GM12891 (cell line): ENCODE results near the gene NBEA.

Experiments
- DNase-seq: peaks from one replicate; pipeline ENCODE4 v3.0.0; 2011; ENCODE audit warnings: low spot score; ENCODE audit not compliant: insufficient read length
- FAIRE-seq: peaks from 2 replicates; lab custom pipeline; 2011; peaks lifted over from hg19 to GRCh38; lab: Jason Lieb, UNC
- PAX5 ChIP-seq: IDR thresholded peaks from 2 replicates; pipeline ENCODE4 v1.6.1; 2011; ENCODE audit warnings: low read length, moderate library complexity, mild to moderate bottlenecking; ENCODE audit not compliant: insufficient read depth, severe bottlenecking
- POLR2A ChIP-seq: IDR thresholded peaks from 2 replicates; pipeline ENCODE4 v1.6.1; 2011; ENCODE audit warnings: low read depth, low read length, control low read depth
- POLR2AphosphoS5 ChIP-seq: IDR thresholded peaks from 2 replicates; pipeline ENCODE4 v1.6.1; 2011; ENCODE audit warnings: low read depth, low read length, control low read depth
- POU2F2 ChIP-seq: IDR thresholded peaks from 2 replicates; pipeline ENCODE4 v1.6.1; 2011; ENCODE audit warnings: low read depth, mild to moderate bottlenecking, control low read depth, low read length, moderate library complexity
- SPI1 ChIP-seq: IDR thresholded peaks from 2 replicates; pipeline ENCODE4 v1.6.1; 2011; ENCODE audit warnings: low read depth, low read length, control low read depth
- TAF1 ChIP-seq: IDR thresholded peaks from 2 replicates; pipeline ENCODE4 v1.6.1; 2011; ENCODE audit warnings: low read depth, low read length, control low read depth

NBEA gene

DNA sequence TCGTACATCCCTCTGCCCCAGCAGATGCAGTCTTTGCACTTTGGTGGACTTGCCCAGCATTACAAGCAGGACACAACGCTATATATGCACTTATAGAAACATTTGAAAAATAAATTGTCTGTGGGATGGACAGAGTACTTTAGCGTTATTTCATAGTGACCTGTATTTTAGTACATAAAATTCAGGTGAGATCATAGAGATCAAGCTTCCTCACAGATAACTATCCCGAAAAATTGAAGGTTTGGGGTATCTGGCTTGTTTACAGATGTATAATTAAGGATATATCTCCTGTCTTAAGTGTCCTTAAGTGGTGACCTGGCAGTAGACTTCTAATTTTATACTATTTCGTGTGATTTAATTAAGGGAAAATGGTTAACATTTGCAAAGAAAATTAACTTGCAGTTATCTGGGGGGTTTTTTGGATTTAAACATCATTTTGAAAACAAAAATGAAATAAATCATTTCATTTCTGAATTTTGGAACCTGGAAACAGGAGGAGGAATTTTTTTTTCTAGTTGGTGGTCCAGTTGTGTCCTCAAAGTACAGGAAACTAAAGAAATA is 535.4 kb downstream of the NBEA start:
- FAIRE-seq (no peak), DNase-seq (no peak)
- TF ChIP-seq SPI1, result no peak
- no peak for TF ChIP-seq POU2F2
- TF ChIP-seq POLR2A, result no peak
- no peak for TF ChIP-seq POLR2AphosphoS5
- TF ChIP-seq TAF1, result no peak
- no peak for TF ChIP-seq PAX5

DNA sequence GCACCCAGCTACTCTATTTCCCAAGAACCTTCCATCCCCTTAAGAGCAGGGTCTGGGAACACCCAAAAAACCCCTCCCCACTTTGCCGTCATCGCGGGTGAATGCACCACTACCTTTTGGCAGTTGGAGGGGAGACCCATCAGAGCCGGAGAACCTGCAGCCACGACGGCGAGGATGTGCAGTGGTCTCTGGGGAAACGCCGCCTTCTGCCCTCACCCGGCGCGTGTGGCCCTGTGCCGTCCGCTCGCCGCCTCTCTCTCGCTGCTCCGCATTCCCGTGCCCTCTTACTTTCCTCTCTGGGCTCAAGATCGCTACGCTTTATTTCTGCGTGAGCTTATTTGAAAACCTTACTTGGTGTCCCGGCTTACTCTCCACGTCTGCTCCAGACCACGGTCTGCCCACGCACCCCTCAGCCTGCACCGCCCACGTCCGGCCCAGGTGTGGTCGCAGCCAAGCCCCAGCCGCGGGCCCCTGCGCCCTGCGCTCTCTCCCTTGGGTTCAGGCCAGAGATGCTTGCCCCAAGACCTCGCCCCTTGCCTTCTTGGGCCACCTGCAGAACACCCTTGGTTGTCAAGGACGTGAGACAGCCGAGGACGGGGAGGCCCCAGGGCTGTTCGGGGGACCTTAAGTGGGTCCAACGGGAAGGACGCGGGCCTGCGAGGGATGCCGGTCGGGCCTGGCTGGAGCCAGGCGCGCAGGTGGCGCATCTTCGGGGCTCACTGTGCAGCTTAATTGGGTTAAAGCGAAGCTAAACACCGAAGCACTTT is 536.4 kb downstream of the NBEA start:
- FAIRE-seq (no peak), DNase-seq (no peak)
- TF ChIP-seq TAF1 (no peak), POU2F2 (no peak), POLR2AphosphoS5 (no peak), PAX5 (no peak), SPI1 (no peak), POLR2A (no peak)

DNA sequence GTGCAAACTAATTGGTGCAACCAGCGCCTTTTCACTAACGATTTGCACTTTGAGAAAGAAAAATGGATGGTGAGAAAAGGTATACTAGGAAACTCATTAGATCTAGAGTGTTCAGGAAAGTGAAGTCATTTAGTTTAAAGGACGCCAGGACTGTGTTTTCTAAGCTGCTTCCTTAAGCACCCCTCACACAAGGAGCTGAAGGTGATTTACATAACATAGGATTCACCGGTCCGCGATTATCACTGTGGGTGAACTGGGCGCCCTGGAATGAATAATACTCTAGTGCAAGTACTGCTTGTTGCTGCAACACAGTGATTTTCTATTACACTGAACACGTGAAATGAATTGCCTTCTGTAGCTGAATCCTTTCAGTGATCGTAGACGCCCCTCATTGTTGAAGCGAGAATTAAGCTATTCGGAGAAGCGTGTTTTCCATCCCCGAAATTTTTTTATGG is 537.0 kb downstream of the NBEA start:
- no peak for TF ChIP-seq PAX5
- no peak for TF ChIP-seq POLR2AphosphoS5
- TF ChIP-seq TAF1, result no peak
- TF ChIP-seq POU2F2, result no peak
- DNase-seq (no peak), FAIRE-seq (no peak)

DNA sequence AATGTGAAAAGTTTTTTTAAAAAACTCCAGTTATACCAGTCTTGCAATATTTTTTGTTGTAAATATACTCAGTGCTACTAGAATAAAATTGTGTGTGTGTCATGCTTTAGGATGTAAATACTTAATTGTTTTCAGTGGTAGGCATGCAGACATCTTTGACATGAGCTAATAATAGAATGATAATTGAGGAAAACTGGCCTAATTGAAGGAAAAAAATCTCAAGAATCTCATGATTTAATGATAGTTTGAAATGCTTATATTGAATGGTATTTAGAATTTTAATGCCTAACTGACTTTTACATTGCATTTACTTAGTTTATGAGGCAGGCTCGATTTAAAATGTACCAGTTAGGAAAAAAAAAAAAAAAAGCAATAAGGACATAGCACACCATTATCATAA is 537.6 kb downstream of the NBEA start:
- no peak for FAIRE-seq
- DNase-seq, result no peak
- TF ChIP-seq POLR2AphosphoS5, result no peak
- no peak for TF ChIP-seq POLR2A
- TF ChIP-seq POU2F2, result no peak
- TF ChIP-seq SPI1, result no peak
- TF ChIP-seq TAF1, result no peak
- no peak for TF ChIP-seq PAX5

DNA sequence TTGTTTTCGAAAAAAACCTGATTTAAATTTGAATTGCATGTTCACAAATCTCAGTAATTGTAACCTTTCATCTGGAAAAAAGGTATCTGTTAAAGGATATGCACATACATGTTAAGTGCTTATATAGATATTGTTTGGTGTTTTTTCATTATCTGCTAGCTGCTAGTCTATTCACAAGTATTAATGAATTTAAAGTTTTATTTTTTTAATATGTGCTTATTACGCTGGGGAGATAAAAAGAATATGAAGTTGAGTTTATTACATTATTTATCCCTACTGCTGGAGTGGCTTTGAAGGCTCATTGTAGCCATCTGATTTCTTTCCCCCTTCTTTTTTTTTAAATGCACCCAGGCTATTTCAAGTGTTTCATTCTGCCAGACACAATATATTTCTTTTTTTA is 538.3 kb downstream of the NBEA start:
- FAIRE-seq, result no peak
- DNase-seq, result no peak
- TF ChIP-seq POLR2AphosphoS5 (no peak), POLR2A (no peak), TAF1 (no peak), PAX5 (no peak), SPI1 (no peak)

DNA sequence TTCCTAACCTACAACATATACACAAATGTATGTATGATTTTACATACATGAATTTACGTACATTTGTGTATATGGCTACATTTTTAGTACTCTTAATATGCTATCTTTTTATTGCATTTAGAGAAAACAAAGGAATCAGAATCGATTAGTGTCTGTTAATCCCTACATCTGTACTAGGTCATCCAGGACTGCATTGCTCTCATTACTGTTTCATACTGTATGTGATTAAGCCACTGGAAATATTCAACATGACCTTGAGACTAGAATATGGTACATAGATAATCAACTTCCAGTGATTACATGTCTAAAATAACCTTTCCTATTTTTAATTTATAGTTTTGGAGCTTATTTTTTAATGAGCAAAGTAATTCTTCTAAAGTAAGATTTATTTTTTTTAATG is 539.7 kb downstream of the NBEA start:
- no peak for FAIRE-seq
- TF ChIP-seq TAF1 (no peak), POLR2A (no peak), POLR2AphosphoS5 (no peak), PAX5 (no peak)
- DNase-seq, result no peak

DNA sequence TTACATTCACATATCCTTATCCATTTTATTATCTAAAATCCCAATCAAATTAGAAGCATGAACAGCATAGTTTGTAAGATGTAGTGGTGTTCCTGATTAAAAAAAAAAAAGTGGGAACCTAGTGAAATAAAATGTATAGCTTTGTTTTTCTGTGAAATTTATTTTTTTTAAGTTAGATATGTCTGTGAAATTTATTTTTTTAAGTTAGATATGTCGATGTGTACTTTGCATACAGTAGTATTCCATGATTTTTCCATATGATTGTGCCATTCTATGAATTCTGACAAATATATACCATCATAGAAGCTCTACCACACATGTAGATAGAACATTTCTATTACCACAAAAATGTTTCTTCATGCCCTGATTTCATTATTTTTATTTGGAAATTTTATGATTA is 540.5 kb downstream of the NBEA start:
- FAIRE-seq (no peak), DNase-seq (no peak)
- TF ChIP-seq POLR2A, result no peak
- TF ChIP-seq TAF1, result no peak
- no peak for TF ChIP-seq POLR2AphosphoS5
- no peak for TF ChIP-seq PAX5
- TF ChIP-seq POU2F2, result no peak
- no peak for TF ChIP-seq SPI1

DNA sequence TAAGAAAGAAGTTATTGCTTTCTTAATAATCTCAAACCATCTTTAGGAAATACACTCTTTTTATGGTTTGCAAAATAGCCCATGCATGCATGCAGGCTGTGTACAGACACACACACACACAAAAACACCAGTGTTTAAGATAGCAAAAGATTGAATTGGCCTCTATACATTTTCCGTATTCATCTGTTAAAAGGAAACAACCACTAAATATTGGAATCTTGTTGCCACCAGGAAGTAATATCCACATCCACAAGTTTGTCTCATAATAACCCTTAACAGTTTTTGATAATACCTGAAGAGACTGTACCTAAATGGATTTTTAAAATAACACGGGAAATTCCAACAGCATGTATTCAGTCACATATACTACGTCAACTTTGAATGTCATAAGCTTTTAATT is 541.7 kb downstream of the NBEA start:
- TF ChIP-seq POLR2AphosphoS5 (no peak), SPI1 (no peak), POLR2A (no peak), TAF1 (no peak)
- no peak for DNase-seq
- no peak for FAIRE-seq

DNA sequence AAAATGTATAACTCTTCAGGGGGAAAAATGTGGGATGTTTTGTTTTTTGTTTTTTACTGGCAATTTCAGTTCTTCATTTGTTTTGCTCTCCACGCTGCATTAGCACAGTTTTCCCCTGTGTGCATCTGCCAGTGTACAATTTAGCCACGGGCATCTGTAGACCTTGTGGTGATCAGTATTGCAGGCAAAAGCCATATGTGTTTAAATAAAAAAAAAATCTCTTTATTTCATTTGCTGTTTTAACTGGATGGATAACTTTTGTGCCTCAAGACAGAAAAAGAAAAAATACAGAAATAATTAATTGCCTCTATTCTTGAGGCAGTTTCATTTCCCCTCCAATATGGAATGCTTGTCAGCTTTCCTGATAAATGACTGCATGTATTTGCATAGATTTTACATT is 542.3 kb downstream of the NBEA start:
- FAIRE-seq (no peak), DNase-seq (no peak)
- TF ChIP-seq POU2F2, result no peak
- TF ChIP-seq SPI1, result no peak
- no peak for TF ChIP-seq TAF1
- no peak for TF ChIP-seq PAX5
- TF ChIP-seq POLR2A, result no peak
- TF ChIP-seq POLR2AphosphoS5, result no peak

DNA sequence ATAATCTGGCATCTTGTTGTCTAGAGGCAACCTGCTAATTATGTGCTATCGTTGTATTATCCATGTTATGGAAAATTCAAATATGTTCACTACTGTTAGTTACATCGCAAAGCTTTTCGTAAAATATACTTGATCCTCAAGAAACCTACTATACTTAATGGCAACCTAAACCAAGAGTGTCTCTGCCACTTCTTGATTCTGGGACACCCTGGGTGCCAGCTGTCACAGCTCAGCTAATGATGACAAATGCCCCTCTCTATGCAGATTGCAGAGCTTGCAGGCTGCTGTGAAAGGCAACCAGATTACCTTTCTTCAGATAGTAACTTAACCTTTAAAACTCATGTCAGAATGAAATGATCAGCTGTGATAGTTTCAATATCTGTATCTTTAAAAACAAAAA is 543.4 kb downstream of the NBEA start:
- TF ChIP-seq SPI1 (no peak), POLR2A (no peak), PAX5 (no peak), POLR2AphosphoS5 (no peak), TAF1 (no peak), POU2F2 (no peak)
- DNase-seq, result no peak
- FAIRE-seq, result no peak
